ENCODE measurements around the gene PRICKLE4.

DNA sequence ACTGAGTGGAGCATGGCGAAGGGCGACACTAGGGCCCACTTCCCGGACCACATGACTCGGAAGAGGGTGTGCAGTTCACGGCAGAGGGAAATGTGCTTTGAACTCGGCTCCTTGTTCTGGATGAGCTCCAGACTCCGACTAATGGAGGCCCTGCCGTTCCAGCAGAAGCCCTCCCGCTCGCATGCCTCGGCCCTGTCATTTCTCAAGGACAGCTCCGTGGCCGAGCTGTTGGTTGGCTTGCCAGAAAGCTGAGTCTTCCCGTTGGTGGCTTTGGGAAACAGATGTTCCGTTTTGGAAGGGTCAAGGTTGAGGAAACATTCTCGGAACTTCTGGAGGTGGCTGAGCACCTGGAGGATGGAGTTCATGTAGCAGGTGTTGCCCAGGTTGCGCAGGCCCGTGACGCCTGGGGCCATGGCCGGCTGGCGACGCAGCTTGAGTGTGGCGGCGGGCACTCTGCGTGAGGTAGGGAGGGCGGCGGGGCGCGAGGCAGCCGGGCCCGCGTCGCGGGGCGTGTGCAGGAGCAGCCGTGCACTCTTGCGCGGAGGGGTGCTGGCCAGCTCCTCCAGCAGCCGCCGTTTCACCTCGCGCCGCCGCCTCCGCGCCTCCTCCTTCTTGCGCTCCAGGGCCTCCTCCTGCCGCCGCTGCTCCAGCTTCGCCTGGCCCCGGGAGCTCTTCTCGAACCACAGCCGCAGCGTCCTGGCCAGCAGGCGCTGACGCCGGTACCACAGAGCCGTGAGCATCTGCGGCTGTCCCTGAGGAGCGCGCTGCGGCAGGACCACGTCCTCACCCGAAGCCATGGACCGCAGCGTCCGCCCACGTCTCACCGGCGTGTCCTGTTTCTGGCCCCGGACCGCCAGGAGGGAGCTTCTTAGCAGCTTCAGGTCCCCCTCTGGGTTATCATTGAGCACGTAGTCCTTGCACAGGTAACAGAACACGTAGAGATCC, 25.5 kb downstream of the PRICKLE4 start:
- TF ChIP-seq, protein P1, sequence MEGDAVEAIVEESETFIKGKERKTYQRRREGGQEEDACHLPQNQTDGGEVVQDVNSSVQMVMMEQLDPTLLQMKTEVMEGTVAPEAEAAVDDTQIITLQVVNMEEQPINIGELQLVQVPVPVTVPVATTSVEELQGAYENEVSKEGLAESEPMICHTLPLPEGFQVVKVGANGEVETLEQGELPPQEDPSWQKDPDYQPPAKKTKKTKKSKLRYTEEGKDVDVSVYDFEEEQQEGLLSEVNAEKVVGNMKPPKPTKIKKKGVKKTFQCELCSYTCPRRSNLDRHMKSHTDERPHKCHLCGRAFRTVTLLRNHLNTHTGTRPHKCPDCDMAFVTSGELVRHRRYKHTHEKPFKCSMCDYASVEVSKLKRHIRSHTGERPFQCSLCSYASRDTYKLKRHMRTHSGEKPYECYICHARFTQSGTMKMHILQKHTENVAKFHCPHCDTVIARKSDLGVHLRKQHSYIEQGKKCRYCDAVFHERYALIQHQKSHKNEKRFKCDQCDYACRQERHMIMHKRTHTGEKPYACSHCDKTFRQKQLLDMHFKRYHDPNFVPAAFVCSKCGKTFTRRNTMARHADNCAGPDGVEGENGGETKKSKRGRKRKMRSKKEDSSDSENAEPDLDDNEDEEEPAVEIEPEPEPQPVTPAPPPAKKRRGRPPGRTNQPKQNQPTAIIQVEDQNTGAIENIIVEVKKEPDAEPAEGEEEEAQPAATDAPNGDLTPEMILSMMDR (IDR thresholded peaks at IDR 0.05), result no peak
- TF ChIP-seq POLR2AphosphoS5 (IDR thresholded peaks at IDR 0.05), result no peak
